Memory B cell (primary cell): ENCODE measurements around the gene PLA2G6.

ENCODE experiments used
- ATAC-seq: fragments of 150-1000 bp; cut with Tn5 transposase; 2 replicates; pipeline ENCODE4 v1.10.0; 2021; ENCODE audit warnings: low read depth, mild to moderate bottlenecking, moderate library complexity
- DNase-seq, 2 donors: peaks; one replicate each; pipeline ENCODE4 v3.0.0; 2022; ENCODE audit warnings: low spot score in 2 of 2
- H3K27ac Mint-ChIP-seq: one replicate; pipeline ENCODE4 v1.8.0; 2022; ENCODE audit warnings: mild to moderate bottlenecking, moderate library complexity, mixed read lengths
- H3K27me3 Mint-ChIP-seq: one replicate; pipeline ENCODE4 v1.8.0; 2022; ENCODE audit warnings: mixed read lengths
- H3K36me3 Mint-ChIP-seq: one replicate; pipeline ENCODE4 v1.8.0; 2022; ENCODE audit warnings: mild to moderate bottlenecking, mixed read lengths
- H3K4me1 Mint-ChIP-seq: one replicate; pipeline ENCODE4 v1.8.0; 2022; ENCODE audit warnings: mixed read lengths
- H3K4me3 Mint-ChIP-seq: one replicate; pipeline ENCODE4 v1.8.0; 2022; ENCODE audit warnings: mild to moderate bottlenecking, moderate library complexity, mixed read lengths
- H3K9me3 Mint-ChIP-seq: one replicate; pipeline ENCODE4 v1.8.0; 2022; ENCODE audit warnings: mixed read lengths

The PLA2G6 gene

GRCh38 chr22:38074181-38075104 lies 107.2 kb downstream of the PLA2G6 start:
- H3K36me3 Mint-ChIP-seq = peaks cover 28% of the 10 kb centered on the region
- H3K27me3 Mint-ChIP-seq = peaks cover under 1% of the 10 kb centered on the region
- H3K4me1 Mint-ChIP-seq = no peaks in the 10 kb centered on the region
- no peak overlapping the region for H3K4me3 Mint-ChIP-seq
- DNase-seq (no peak), ATAC-seq (no peak)
- no peak overlapping the region for H3K27ac Mint-ChIP-seq
- H3K9me3 Mint-ChIP-seq = no peaks in the 10 kb centered on the region

DNA sequence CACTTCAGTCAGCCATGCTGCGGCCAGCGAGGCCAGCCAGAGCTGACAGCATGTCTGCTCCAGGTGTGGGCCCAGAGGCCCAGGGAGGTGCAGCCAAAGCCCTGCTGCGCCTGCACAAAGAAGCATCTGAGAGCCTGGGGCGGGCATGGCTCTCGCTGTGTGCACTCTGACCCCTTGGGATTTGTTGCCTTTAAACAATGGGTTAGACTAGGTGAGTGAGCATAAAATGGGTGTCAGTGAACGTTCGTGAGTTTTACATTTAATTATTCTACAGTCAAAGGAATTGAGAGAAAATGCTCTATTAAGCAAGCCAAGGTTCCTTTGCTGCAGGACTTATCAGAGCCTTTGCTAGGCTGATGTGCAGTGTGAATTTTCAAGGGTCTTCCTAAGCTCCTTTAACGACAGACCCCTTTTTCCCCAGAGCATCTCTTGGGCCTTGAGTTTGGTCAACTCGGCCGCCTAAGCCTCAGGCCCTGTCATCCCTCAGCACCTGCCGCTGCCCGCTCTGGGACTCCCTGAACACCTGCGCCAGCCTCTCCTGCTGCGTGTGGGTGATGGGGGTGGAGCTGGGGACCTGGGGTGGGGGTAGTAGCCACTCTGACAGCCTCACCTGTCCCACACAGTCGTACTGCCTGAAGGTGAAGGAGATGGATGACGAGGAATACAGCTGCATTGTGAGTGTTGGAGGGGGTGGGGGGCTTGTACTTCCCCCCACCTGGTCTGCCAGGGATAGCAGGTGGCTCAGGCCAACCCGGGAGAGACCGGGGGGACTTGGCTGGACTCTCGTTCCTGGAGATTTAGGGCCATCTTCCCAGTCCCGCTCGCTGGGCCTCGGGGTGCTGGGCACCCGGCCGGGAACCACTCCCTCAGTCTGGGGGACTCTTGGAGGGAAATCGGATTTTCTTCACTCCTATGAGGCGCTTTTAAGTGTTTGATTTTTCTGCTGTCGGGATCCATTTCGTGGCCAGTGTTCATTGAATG lies 108.2 kb downstream of the PLA2G6 start:
- no peaks in the 10 kb centered on the region for H3K27me3 Mint-ChIP-seq
- no peak overlapping the region for H3K4me3 Mint-ChIP-seq
- H3K27ac Mint-ChIP-seq = no peak overlapping the region
- H3K4me1 Mint-ChIP-seq = no peaks in the 10 kb centered on the region
- no peaks in the 10 kb centered on the region for H3K9me3 Mint-ChIP-seq
- ATAC-seq (no peak), DNase-seq (no peak)
- H3K36me3 Mint-ChIP-seq = peaks cover 28% of the 10 kb centered on the region

- Mint-ChIP-seq H3K9me3 (no peaks in the 10 kb centered on the region), H3K4me1 (no peaks in the 10 kb centered on the region), H3K27me3 (no peaks in the 10 kb centered on the region), H3K36me3 (peaks cover 33% of the 10 kb centered on the region), H3K27ac (no peak overlapping the region), H3K4me3 (no peak overlapping the region)
- ATAC-seq (no peak), DNase-seq (no peak)
Measured at GRCh38 chr22:38072322-38073149, 109.1 kb downstream of the PLA2G6 start.

DNA sequence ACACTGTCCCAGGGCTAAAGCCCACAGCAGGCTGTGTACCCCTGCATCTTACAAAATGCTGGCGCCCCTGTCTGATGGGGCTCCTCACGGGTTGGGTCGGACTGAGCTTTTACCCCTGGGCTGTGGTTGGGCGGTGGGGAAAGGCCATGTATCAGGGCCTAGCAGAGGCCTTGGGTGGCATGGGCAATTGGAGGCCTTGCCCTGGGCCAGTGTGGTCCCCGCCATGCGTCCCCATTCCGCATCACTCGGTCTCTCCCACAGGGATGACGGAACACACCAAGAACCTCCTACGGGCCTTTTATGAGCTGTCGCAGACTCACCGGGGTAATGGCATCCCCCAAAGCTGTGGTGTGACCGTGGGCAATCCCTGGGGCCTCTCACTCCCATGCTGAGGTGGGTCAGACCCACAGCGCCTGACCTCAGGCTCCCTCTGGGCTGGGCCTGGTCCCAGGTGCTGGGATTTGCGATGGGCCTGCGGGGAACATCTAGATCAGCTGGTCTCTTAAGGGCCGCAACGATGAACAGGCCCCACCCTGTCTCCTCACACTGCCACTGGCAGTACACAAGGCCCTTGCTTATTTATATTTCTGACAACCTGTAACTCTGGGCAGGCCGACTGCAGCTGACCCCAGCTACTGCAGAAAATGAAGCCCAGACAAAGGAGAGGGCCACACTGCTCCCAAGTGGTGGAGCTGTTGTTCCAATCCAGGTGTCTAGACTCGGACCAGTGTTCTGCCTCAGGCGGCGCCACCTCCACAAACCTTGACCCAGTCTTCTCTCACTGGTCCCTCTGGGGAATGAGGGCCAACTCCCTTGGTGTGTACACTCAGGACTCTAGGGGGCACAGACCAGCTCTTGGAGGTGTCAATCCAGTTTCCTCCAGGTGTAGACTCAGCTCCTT lies 110.0 kb downstream of the PLA2G6 start:
- no peak overlapping the region for H3K4me3 Mint-ChIP-seq
- no peaks in the 10 kb centered on the region for H3K4me1 Mint-ChIP-seq
- DNase-seq (no peak), ATAC-seq (no peak)
- H3K27me3 Mint-ChIP-seq = no peaks in the 10 kb centered on the region
- no peak overlapping the region for H3K27ac Mint-ChIP-seq
- peaks cover 36% of the 10 kb centered on the region for H3K36me3 Mint-ChIP-seq
- no peaks in the 10 kb centered on the region for H3K9me3 Mint-ChIP-seq

GRCh38 chr22:38070250-38070921 lies 111.2 kb downstream of the PLA2G6 start:
- no peak overlapping the region for H3K27ac Mint-ChIP-seq
- no peaks in the 10 kb centered on the region for H3K9me3 Mint-ChIP-seq
- H3K36me3 Mint-ChIP-seq = peaks cover 40% of the 10 kb centered on the region

DNA sequence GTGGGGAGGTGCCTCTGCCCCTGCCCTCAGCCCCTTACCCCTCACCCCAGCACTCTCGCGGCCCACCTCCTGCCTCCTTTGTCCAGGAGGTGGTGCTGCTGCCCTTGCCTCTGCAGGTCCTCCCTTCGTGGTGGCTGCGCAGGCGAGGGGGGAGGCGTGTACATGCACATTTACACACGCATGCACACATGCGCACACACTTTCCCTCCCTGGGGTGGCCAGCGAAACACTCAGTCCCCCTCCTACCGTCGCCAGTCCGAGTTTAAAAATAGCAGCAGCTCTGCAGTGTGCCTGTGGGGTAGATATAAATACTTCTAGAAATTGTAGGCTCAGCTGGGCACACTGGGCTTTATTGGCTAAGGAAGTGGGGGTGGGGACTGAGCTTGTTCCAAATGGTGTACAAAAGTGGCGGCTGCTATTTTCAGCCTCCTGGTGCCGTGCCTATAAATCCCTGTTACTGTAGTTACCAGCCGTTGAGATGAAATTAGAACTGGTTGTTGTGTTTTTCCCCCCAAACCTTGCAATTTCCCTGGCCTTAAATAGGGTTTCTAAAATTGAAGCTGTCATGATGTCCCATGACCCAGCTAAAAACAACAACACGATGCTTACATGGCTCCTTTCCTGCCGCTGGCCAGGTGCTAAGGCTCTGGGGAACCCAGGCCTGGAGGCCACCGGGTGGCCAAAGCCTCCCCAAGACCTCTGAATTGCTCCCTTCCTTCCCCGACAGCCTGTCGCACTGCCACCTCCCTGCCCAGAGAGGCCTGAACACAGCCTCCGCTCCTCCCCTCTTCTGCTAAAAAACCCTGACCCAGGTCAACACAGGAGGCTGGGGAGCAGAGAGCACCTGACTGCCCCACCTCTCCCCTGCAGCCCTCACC lies 112.0 kb downstream of the PLA2G6 start:
- ATAC-seq (no peak), DNase-seq (no peak)
- Mint-ChIP-seq H3K27me3 (no peaks in the 10 kb centered on the region), H3K4me3 (no peak overlapping the region), H3K36me3 (peaks cover 44% of the 10 kb centered on the region), H3K9me3 (no peaks in the 10 kb centered on the region), H3K27ac (no peak overlapping the region), H3K4me1 (no peaks in the 10 kb centered on the region)

More at GRCh38 chr22:38070250-38070921, 111.2 kb downstream of the PLA2G6 start:
- H3K27me3 Mint-ChIP-seq = no peaks in the 10 kb centered on the region
- H3K4me3 Mint-ChIP-seq = no peak overlapping the region
- ATAC-seq = no peak
- H3K4me1 Mint-ChIP-seq = no peaks in the 10 kb centered on the region
- DNase-seq = no peak

GRCh38 chr22:38068641-38069371 lies 112.8 kb downstream of the PLA2G6 start:
- Mint-ChIP-seq H3K27ac (no peak overlapping the region), H3K27me3 (no peaks in the 10 kb centered on the region), H3K4me3 (no peak overlapping the region), H3K36me3 (peaks cover 41% of the 10 kb centered on the region), H3K9me3 (no peaks in the 10 kb centered on the region), H3K4me1 (no peaks in the 10 kb centered on the region)
- ATAC-seq = no peak
- no peak for DNase-seq

DNA sequence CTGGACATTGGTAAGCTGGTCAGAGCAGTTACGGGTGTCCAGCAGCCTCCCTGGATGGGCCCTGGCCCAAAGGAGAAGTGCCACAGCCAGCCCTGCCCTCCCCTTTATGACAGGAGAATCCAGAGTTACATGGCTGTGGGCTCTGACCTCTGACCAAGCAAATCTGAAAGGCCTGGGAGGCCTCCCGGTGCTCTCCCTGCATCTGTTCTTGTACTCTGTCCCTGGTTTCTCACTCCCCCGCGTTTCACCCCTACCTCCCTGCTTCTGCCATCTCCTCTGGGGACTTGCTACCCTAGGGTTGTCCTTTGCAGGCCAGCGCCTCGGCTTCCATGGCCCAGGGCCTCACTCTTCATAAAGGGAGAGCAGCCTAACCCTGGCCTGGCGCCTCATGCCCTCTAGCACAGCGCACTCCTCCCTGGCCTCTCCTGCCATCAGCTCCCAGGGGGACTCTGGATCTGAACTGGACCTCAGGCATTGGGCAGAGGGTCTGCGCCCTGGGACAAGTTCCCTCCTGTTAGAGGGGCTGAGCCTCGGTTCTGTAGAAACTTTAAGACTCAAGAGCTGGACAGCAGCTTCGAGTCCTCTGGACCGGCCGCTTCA lies 113.8 kb downstream of the PLA2G6 start:
- Mint-ChIP-seq H3K27ac (no peak overlapping the region), H3K9me3 (no peaks in the 10 kb centered on the region), H3K4me3 (no peak overlapping the region), H3K4me1 (peaks cover under 1% of the 10 kb centered on the region), H3K36me3 (peaks cover 38% of the 10 kb centered on the region), H3K27me3 (no peaks in the 10 kb centered on the region)
- no peak for ATAC-seq
- DNase-seq = no peak

DNA sequence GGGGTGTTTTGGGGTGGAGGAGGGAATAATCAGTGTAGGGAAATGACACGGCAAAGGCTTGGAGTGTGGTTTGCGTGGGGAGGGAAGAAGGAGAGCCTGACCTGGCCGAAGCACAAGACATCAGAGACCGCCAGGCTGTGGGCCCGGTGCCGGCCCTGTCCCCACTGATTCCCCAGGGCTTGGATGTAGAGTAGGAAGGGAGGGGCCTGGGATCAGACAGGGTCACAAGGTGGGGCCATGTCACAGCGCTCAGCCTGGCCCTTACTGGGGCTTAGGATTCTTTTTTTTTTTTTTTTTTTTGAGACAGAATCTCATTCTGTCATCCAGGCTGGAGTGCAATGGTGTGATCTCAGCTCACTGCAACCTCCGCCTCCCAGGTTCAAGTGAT lies 114.6 kb downstream of the PLA2G6 start:
- ATAC-seq (no peak), DNase-seq (no peak)
- H3K4me3 Mint-ChIP-seq = no peak overlapping the region
- H3K36me3 Mint-ChIP-seq = peaks cover 33% of the 10 kb centered on the region
- no peaks in the 10 kb centered on the region for H3K9me3 Mint-ChIP-seq
- H3K27me3 Mint-ChIP-seq = no peaks in the 10 kb centered on the region
- no peak overlapping the region for H3K27ac Mint-ChIP-seq
- peaks cover 4% of the 10 kb centered on the region for H3K4me1 Mint-ChIP-seq

GRCh38 chr22:38066381-38067027 lies 115.1 kb downstream of the PLA2G6 start:
- Mint-ChIP-seq H3K27me3 (no peaks in the 10 kb centered on the region), H3K36me3 (peaks cover 36% of the 10 kb centered on the region), H3K9me3 (no peaks in the 10 kb centered on the region), H3K4me3 (no peak overlapping the region), H3K27ac (no peak overlapping the region), H3K4me1 (peaks cover 4% of the 10 kb centered on the region)
- ATAC-seq (no peak), DNase-seq (no peak)

DNA sequence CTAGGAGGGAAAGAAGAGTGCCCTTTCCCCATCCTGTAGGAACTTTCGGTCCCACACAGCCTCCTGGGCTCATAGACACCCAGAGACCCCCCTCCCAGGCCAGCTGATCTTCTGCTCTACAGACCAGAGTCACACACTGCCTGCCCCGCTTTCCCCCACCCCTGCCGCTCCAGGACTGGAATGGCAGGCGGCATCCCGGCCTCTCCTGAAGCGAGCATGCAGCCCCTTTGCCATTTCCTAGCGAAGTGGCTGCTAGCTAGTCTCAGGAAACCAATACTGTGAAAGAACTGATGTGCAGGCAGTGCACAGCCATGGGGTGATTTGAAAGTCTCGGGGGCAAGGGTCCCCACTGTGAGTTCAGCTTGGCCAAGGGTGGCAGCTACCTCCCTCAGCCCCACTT lies 116.1 kb downstream of the PLA2G6 start:
- Mint-ChIP-seq H3K4me1 (peaks cover 4% of the 10 kb centered on the region), H3K4me3 (no peak overlapping the region), H3K36me3 (peaks cover 33% of the 10 kb centered on the region), H3K9me3 (no peaks in the 10 kb centered on the region), H3K27me3 (no peaks in the 10 kb centered on the region), H3K27ac (no peak overlapping the region)
- DNase-seq = no peak
- ATAC-seq = no peak
